NCI-H1092 treated with DMSO at 0.1 percent for 48 hours (cell line): ENCODE data around the gene WIZ.

ENCODE experiments used
- DNase-seq: peaks from one replicate; lab custom pipeline; 2025; lab: John Stamatoyannopoulos, UW

The WIZ gene

GRCh38 chr19:15374105-15374651 is 75.6 kb downstream of the WIZ start:
- DNase-seq: no peak

DNA sequence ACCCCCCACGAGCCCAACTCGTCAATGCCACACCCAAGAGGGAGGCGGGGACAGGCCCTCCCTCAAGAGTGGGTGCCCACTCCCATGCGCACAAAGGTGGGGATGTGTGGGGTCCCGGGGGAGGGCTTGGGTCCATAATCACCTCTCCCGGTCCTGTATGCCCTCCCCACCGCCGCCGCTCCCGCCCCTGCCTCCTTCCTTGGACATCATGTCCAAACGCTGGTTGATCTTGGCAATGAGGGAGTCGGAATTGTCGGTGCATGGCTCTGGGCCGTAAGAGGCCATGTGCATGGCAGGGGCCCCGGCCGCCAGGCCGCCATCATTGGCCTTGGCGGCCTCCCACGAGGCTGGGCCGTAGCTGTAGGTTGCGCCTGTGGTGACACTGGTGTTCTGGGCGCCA is 76.1 kb downstream of the WIZ start:
- no peak for DNase-seq

- no peak for DNase-seq
Observed at GRCh38 chr19:15372891-15373301, 76.9 kb downstream of the WIZ start.

DNA sequence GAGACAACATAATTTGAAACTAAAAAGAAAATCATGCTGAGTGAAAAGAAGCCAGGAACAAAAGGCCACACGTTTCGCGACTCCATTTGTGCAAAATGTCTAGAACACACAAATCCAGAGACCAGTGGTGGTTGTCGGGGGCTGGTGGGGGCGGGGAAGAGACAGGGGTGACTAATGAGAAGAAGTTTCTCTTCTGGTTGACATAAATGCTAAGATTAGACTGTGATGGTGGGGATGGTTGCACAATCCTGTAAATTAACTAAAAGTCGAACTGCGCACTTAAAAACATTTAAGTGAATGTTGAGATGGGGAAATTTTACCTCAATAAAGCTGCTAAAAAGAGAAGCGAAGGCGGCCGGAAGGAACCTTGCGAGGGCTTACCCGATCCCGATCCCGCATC is 77.3 kb downstream of the WIZ start:
- no peak for DNase-seq

GRCh38 chr19:15371786-15372380 is 77.9 kb downstream of the WIZ start:
- no peak for DNase-seq

GRCh38 chr19:15371119-15371518 is 78.6 kb downstream of the WIZ start:
- DNase-seq: no peak
